HepG2 (cell line): Measurements from ENCODE around the gene RPS2. TPM values are rescaled to one million over a fixed set of nuclear protein-coding genes. Genes with fewer than 3 reads are reported as not detected.
A peak's percentile ranks its signal among the peaks of the same experiment; 100 is the strongest.

ENCODE experiments used
- ADNP ChIP-seq: sonication (generic); formaldehyde crosslinking; IDR thresholded peaks from 2 replicates; pipeline ENCODE4 v1.4.0; 2020; ENCODE audit warnings: missing genetic modification reagents
- ARID3A ChIP-seq: IDR thresholded peaks from 2 replicates; pipeline ENCODE4 v1.6.1; 2012; ENCODE audit warnings: low read depth, low read length, improper control_type of control experiment
- CBFB ChIP-seq: sonication (generic); formaldehyde crosslinking; IDR thresholded peaks from 2 replicates; pipeline ENCODE4 v1.4.0; 2020; ENCODE audit warnings: missing genetic modification reagents
- HINFP ChIP-seq: sonication (generic); formaldehyde crosslinking; IDR thresholded peaks from 2 replicates; pipeline ENCODE4 v1.4.0; 2020; ENCODE audit warnings: low read depth, mild to moderate bottlenecking, missing genetic modification reagents
- HIVEP1 ChIP-seq: sonication (generic); formaldehyde crosslinking; IDR thresholded peaks from 2 replicates; pipeline ENCODE4 v1.4.0; 2020; ENCODE audit warnings: mild to moderate bottlenecking, missing genetic modification reagents
- IRF1 ChIP-seq: sonication (generic); formaldehyde crosslinking; IDR thresholded peaks from 2 replicates; pipeline ENCODE4 v1.4.0; 2020; ENCODE audit warnings: low read depth, mild to moderate bottlenecking, missing genetic modification reagents
- IRX3 ChIP-seq: sonication (generic); formaldehyde crosslinking; IDR thresholded peaks from 2 replicates; pipeline ENCODE4 v1.8.1; 2023; ENCODE audit warnings: mild to moderate bottlenecking, low read depth, missing genetic modification reagents, borderline replicate concordance
- KLF12 ChIP-seq: sonication (generic); formaldehyde crosslinking; IDR thresholded peaks from 2 replicates; pipeline ENCODE4 v1.4.0; 2020; ENCODE audit warnings: missing genetic modification reagents, borderline replicate concordance
- KLF9 ChIP-seq: IDR thresholded peaks from 2 replicates; pipeline ENCODE4 v1.6.1; 2016; ENCODE audit warnings: low read depth
- NBN ChIP-seq: fragments of 450-650 bp; conservative IDR thresholded peaks from 2 replicates; pipeline ENCODE4 v1.6.1; 2017
- PAWR ChIP-seq: sonication (generic); formaldehyde crosslinking; IDR thresholded peaks from 2 replicates; pipeline ENCODE4 v1.4.0; 2020; ENCODE audit warnings: missing genetic modification reagents, mild to moderate bottlenecking, borderline replicate concordance
- RCOR2 ChIP-seq: IDR thresholded peaks from 2 replicates; pipeline ENCODE4 v1.6.1; 2016; ENCODE audit warnings: missing biosample characterization, missing genetic modification reagents
- TAF1 ChIP-seq: sonication (generic); formaldehyde crosslinking; IDR thresholded peaks from 2 replicates; pipeline ENCODE4 v1.4.0; 2020; ENCODE audit warnings: missing genetic modification reagents
- TBX2 ChIP-seq: sonication (generic); formaldehyde crosslinking; IDR thresholded peaks from 2 replicates; pipeline ENCODE4 v1.5.0; 2020; ENCODE audit warnings: missing genetic modification reagents, mild to moderate bottlenecking, borderline replicate concordance
- TBX3 ChIP-seq: fragments of 450-650 bp; IDR thresholded peaks from 2 replicates; pipeline ENCODE4 v1.6.1; 2017; ENCODE audit warnings: antibody characterized with exemption, mild to moderate bottlenecking, inconsistent platforms, borderline replicate concordance
- TCF7L2 ChIP-seq: IDR thresholded peaks from 2 replicates; pipeline ENCODE4 v1.6.1; 2011; ENCODE audit warnings: mild to moderate bottlenecking, low read depth, low read length, moderate library complexity
- TMF1 ChIP-seq: sonication (generic); formaldehyde crosslinking; IDR thresholded peaks from 2 replicates; pipeline ENCODE4 v1.8.1; 2022; ENCODE audit warnings: low read depth, missing genetic modification reagents
- ZFYVE20 ChIP-seq: sonication (generic); formaldehyde crosslinking; IDR thresholded peaks from 2 replicates; pipeline ENCODE4 v1.8.0; 2023; ENCODE audit warnings: low read depth, mild to moderate bottlenecking, moderate library complexity, missing genetic modification reagents, borderline replicate concordance
- ZNF3 ChIP-seq: IDR thresholded peaks from 2 replicates; pipeline ENCODE4 v1.7.0; 2017; ENCODE audit warnings: inconsistent platforms
- ZNF329 ChIP-seq: sonication (generic); formaldehyde crosslinking; IDR thresholded peaks from 2 replicates; pipeline ENCODE4 v1.9.0; 2021; ENCODE audit warnings: low read depth, mild to moderate bottlenecking, missing genetic modification reagents
- ZNF33A ChIP-seq: sonication (generic); formaldehyde crosslinking; IDR thresholded peaks from 2 replicates; pipeline ENCODE4 v1.5.1; 2020; ENCODE audit warnings: missing genetic modification reagents, mild to moderate bottlenecking, moderate library complexity, borderline replicate concordance
- ZNF768 ChIP-seq: sonication (generic); formaldehyde crosslinking; IDR thresholded peaks from 2 replicates; pipeline ENCODE4 v1.4.0; 2020; ENCODE audit warnings: missing genetic modification reagents
- polyA plus RNA-seq, 8 experiments: library from polyadenylated mRNA; depleted of rRNA in 3 of 8; stranded (reverse) in 7 of 8; unstranded in 1 of 8; fragments of >200 nt; fragmentation: Illumina TruSeq in 4 of 8; extraction: Trizol in 4 of 8; gene quantifications; 2 replicates each; pipeline versions ENCODE4 v1.2.1 to v1.2.3, GENCODE V29; 2011 to 2016; ENCODE audit warnings: low read depth in 4 of 8, missing spikeins in 1 of 8, mixed read lengths in 1 of 8; ENCODE audit not compliant: insufficient read depth in 1 of 8
- total RNA-seq, 5 experiments: library from RNA; depleted of rRNA; stranded (reverse); fragments of >200 nt; fragmentation: Illumina TruSeq; extraction: Trizol; gene quantifications; 2 replicates each; pipeline ENCODE4 v1.2.3, GENCODE V29; 2016; ENCODE audit warnings: low read depth in 1 of 5
- TF ChIP-seq, protein P1 (sequence below): sonication (generic); formaldehyde crosslinking; IDR thresholded peaks from 2 replicates; pipeline ENCODE4 v1.8.1; 2023; ENCODE audit warnings: mild to moderate bottlenecking, missing genetic modification reagents
- TF ChIP-seq, protein P2 (sequence below): sonication (generic); formaldehyde crosslinking; IDR thresholded peaks from 2 replicates; pipeline ENCODE4 v1.4.0; 2020; ENCODE audit warnings: missing genetic modification reagents, borderline replicate concordance

RPS2 gene
- total and polyA plus RNA-seq, 2 of the 13 experiments (the other 11 are each of a cell fraction or from before 2014, with no cell fraction given) = 1,908 to 4,514 TPM

DNA sequence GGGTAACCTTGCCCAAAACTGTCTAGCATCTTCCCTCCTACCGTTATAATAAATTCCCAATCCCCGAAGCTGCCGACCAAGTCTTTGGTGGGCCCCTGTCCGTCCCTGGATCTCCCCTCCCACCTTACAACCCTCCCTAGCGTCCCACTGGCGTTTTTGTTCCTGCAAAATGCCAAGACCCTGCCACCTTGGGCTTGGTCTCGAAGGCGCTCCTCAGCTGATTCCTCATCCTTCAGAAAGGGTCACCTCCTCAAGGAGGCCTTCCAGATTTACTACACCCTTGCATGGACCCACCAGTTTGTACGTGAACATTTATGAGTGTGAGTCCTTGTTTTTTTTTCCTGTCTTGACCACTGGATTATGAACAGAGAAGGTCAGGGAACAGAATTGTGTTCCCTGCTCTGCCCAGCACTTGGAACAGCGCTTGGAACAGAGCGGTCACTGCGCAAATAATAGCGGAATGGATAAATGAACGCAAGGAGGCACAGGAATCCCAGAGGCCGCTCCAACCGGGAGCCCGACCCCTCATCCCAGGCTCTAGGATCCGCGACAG, 18.4 kb upstream of the RPS2 start (continued):
- TF ChIP-seq KLF12 (CRISPR knock-in tag) (no peak), TBX2 (CRISPR knock-in tag) (no peak), TBX3 (no peak), IRX3 (no peak), TMF1 (CRISPR knock-in tag) (0 out of 2 replicates have a peak, but pooled peaks have one; percentile 41), HINFP (CRISPR knock-in tag) (no peak), CBFB (CRISPR knock-in tag) (no peak), ADNP (CRISPR knock-in tag) (no peak), RCOR2 (CRISPR knock-in tag) (peak; percentile 50; the same call in 1 of the 2 replicates), KLF9 (CRISPR knock-in tag) (no peak), HIVEP1 (no peak), ZNF3 (CRISPR knock-in tag) (peak; percentile 71), TAF1 (CRISPR knock-in tag) (no peak), ZNF33A (0 out of 2 replicates have a peak, but pooled peaks have one; percentile 54), ZNF768 (CRISPR knock-in tag) (peak; percentile 81; the same call in 1 of the 2 replicates), TCF7L2 (no peak), PAWR (CRISPR knock-in tag) (no peak), NBN (no peak), ZNF329 (CRISPR knock-in tag) (no peak), ZFYVE20 (CRISPR knock-in tag) (no peak), ARID3A (no peak), IRF1 (CRISPR knock-in tag) (no peak)
- TF ChIP-seq, protein P1, sequence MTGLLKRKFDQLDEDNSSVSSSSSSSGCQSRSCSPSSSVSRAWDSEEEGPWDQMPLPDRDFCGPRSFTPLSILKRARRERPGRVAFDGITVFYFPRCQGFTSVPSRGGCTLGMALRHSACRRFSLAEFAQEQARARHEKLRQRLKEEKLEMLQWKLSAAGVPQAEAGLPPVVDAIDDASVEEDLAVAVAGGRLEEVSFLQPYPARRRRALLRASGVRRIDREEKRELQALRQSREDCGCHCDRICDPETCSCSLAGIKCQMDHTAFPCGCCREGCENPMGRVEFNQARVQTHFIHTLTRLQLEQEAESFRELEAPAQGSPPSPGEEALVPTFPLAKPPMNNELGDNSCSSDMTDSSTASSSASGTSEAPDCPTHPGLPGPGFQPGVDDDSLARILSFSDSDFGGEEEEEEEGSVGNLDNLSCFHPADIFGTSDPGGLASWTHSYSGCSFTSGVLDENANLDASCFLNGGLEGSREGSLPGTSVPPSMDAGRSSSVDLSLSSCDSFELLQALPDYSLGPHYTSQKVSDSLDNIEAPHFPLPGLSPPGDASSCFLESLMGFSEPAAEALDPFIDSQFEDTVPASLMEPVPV (CRISPR knock-in tag) = peak; percentile 51; the same call in 1 of the 2 replicates
- TF ChIP-seq, protein P2, sequence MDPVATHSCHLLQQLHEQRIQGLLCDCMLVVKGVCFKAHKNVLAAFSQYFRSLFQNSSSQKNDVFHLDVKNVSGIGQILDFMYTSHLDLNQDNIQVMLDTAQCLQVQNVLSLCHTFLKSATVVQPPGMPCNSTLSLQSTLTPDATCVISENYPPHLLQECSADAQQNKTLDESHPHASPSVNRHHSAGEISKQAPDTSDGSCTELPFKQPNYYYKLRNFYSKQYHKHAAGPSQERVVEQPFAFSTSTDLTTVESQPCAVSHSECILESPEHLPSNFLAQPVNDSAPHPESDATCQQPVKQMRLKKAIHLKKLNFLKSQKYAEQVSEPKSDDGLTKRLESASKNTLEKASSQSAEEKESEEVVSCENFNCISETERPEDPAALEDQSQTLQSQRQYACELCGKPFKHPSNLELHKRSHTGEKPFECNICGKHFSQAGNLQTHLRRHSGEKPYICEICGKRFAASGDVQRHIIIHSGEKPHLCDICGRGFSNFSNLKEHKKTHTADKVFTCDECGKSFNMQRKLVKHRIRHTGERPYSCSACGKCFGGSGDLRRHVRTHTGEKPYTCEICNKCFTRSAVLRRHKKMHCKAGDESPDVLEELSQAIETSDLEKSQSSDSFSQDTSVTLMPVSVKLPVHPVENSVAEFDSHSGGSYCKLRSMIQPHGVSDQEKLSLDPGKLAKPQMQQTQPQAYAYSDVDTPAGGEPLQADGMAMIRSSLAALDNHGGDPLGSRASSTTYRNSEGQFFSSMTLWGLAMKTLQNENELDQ (CRISPR knock-in tag) = no peak
